Nephron progenitor cell (in vitro differentiated cells): ENCODE results near the gene CNPY3.

Source experiments
- DNase-seq: peaks from one replicate; pipeline ENCODE4 v3.0.0; 2021
- H3K27ac Mint-ChIP-seq: 2 replicates; pipeline ENCODE4 v1.8.0; 2021; ENCODE audit warnings: mild to moderate bottlenecking, moderate library complexity, mixed read lengths
- H3K27me3 Mint-ChIP-seq: 2 replicates; pipeline ENCODE4 v1.8.0; 2021; ENCODE audit warnings: mild to moderate bottlenecking, low read depth, mixed read lengths; ENCODE audit not compliant: poor library complexity
- H3K36me3 Mint-ChIP-seq: 2 replicates; pipeline ENCODE4 v1.8.0; 2021; ENCODE audit warnings: low read depth, mixed read lengths
- H3K4me1 Mint-ChIP-seq: 2 replicates; pipeline ENCODE4 v1.8.0; 2021; ENCODE audit warnings: mixed read lengths
- H3K4me3 Mint-ChIP-seq: 2 replicates; pipeline ENCODE4 v1.8.0; 2021; ENCODE audit warnings: mild to moderate bottlenecking, moderate library complexity, mixed read lengths
- H3K9me3 Mint-ChIP-seq: 2 replicates; pipeline ENCODE4 v1.8.0; 2021; ENCODE audit warnings: mild to moderate bottlenecking, moderate library complexity, mixed read lengths
- TF ChIP-seq, protein P1 (sequence below): fragments of 200-600 bp; sonication (generic); IDR thresholded peaks from 2 replicates; pipeline ENCODE4 v1.5.0; 2021; ENCODE audit warnings: antibody characterized with exemption

CNPY3 gene

DNA sequence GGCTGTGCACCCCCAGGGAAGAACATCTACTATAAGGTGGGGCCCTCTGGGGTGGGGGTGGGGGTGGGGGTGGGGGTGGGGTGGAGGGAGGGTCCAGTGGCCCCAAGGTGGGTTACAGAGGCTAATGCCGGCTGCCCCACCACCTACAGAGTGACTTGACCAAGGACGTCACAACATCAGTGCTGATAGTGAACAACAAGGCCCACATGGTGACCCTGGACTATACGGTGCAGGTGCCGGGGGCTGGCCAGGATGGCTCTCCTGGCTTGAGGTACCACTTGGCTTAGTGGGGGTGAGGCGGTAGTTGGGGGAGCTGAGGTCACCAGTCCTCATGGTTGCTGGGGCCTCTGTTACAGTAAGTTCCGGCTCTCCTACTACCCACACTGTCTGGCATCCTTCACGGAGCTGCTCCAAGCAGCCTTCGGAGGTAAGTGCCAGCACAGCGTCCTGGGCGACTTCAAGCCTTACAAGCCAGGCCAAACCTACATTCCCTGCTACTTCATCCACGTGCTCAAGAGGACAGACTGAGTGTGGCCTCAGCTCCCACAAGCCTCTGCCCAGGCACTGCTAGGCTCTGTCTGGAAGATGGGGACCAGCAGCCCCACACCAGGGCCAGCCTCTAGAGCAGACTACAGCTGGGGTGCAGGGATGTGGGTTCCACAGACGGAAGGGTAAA is 34.0 kb downstream of the CNPY3 start:
- H3K4me1 Mint-ChIP-seq, result peaks cover 6% of the 10 kb centered on the region
- peaks cover 3% of the 10 kb centered on the region for H3K9me3 Mint-ChIP-seq
- H3K27ac Mint-ChIP-seq, result no peak overlapping the region
- TF ChIP-seq, protein P1, sequence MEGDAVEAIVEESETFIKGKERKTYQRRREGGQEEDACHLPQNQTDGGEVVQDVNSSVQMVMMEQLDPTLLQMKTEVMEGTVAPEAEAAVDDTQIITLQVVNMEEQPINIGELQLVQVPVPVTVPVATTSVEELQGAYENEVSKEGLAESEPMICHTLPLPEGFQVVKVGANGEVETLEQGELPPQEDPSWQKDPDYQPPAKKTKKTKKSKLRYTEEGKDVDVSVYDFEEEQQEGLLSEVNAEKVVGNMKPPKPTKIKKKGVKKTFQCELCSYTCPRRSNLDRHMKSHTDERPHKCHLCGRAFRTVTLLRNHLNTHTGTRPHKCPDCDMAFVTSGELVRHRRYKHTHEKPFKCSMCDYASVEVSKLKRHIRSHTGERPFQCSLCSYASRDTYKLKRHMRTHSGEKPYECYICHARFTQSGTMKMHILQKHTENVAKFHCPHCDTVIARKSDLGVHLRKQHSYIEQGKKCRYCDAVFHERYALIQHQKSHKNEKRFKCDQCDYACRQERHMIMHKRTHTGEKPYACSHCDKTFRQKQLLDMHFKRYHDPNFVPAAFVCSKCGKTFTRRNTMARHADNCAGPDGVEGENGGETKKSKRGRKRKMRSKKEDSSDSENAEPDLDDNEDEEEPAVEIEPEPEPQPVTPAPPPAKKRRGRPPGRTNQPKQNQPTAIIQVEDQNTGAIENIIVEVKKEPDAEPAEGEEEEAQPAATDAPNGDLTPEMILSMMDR, result no peak
- H3K4me3 Mint-ChIP-seq, result no peak overlapping the region
- peaks cover 53% of the 10 kb centered on the region for H3K27me3 Mint-ChIP-seq
- H3K36me3 Mint-ChIP-seq, result peaks cover 18% of the 10 kb centered on the region
- DNase-seq, result no peak

GRCh38 chr6:42963855-42964605 is 34.8 kb downstream of the CNPY3 start:
- H3K4me3 Mint-ChIP-seq, result no peak overlapping the region

GRCh38 chr6:42966571-42966970 is 37.3 kb downstream of the CNPY3 start:
- Mint-ChIP-seq H3K4me3 (no peak overlapping the region), H3K36me3 (peaks cover 23% of the 10 kb centered on the region), H3K27me3 (peaks cover 20% of the 10 kb centered on the region), H3K4me1 (no peaks in the 10 kb centered on the region), H3K9me3 (no peaks in the 10 kb centered on the region), H3K27ac (no peak overlapping the region)
- TF ChIP-seq, protein P1, result no peak
- DNase-seq, result no peak

More at GRCh38 chr6:42963855-42964605, 34.8 kb downstream of the CNPY3 start:
- peaks cover 6% of the 10 kb centered on the region for H3K4me1 Mint-ChIP-seq
- TF ChIP-seq, protein P1, result no peak
- H3K27me3 Mint-ChIP-seq, result peaks cover 46% of the 10 kb centered on the region
- H3K9me3 Mint-ChIP-seq, result peaks cover 3% of the 10 kb centered on the region
- peak; percentile 43 for DNase-seq
- H3K27ac Mint-ChIP-seq, result no peak overlapping the region
- H3K36me3 Mint-ChIP-seq, result peaks cover 21% of the 10 kb centered on the region

DNA sequence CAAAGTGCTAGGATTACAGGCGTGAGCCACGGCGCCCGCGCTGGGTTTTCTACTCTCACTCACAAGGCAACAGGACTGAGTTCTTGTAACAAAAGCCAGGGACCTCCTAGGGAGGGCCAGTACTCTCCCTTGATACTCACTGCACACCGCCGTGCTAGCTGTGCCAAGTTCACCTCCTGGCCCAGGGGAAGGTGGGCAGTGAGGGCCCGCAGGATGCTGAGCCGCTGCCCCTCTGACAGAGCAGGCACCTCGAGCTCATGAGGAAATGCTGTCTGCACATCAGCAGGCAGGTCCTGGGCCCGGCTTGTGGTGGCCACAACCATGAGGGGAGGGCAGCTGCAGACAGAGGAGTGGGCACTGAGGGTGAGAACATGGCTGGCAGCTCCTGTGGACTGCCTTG is 37.9 kb downstream of the CNPY3 start:
- Mint-ChIP-seq H3K4me3 (no peak overlapping the region), H3K27me3 (peaks cover 14% of the 10 kb centered on the region), H3K4me1 (no peaks in the 10 kb centered on the region), H3K9me3 (no peaks in the 10 kb centered on the region), H3K27ac (no peak overlapping the region), H3K36me3 (peaks cover 20% of the 10 kb centered on the region)
- TF ChIP-seq, protein P1, result no peak
- DNase-seq, result no peak

- peaks cover 14% of the 10 kb centered on the region for H3K36me3 Mint-ChIP-seq
- no peaks in the 10 kb centered on the region for H3K4me1 Mint-ChIP-seq
- no peak overlapping the region for H3K27ac Mint-ChIP-seq
- peaks cover 7% of the 10 kb centered on the region for H3K27me3 Mint-ChIP-seq
- TF ChIP-seq, protein P1, result no peak
- DNase-seq, result no peak
- no peaks in the 10 kb centered on the region for H3K9me3 Mint-ChIP-seq
- no peak overlapping the region for H3K4me3 Mint-ChIP-seq
Observed at GRCh38 chr6:42968126-42968701, 38.9 kb downstream of the CNPY3 start.
